HEK293 (cell line): ENCODE results near the gene CARD6.

Experiments
- AEBP2 ChIP-seq: fragments of 450-650 bp; formaldehyde crosslinking; IDR thresholded peaks from 2 replicates; pipeline ENCODE4 v1.5.1; 2016; ENCODE audit warnings: missing biosample characterization, missing genetic modification characterization, borderline replicate concordance
- HOXA7 ChIP-seq: sonication (generic); formaldehyde crosslinking; IDR thresholded peaks from 2 replicates; pipeline ENCODE4 v1.8.1; 2022; ENCODE audit warnings: missing genetic modification reagents, borderline replicate concordance
- KLF7 ChIP-seq: fragments of 450-650 bp; formaldehyde crosslinking; IDR thresholded peaks from 2 replicates; pipeline ENCODE4 v1.5.1; 2016; ENCODE audit warnings: missing biosample characterization, missing genetic modification characterization, borderline replicate concordance
- MYNN ChIP-seq: fragments of 450-650 bp; formaldehyde crosslinking; IDR thresholded peaks from 2 replicates; pipeline ENCODE4 v1.5.1; 2016; ENCODE audit warnings: missing biosample characterization, missing genetic modification characterization, borderline replicate concordance
- OSR2 ChIP-seq: fragments of 450-650 bp; formaldehyde crosslinking; IDR thresholded peaks from 2 replicates; pipeline ENCODE4 v1.5.1; 2016; ENCODE audit warnings: missing biosample characterization, missing genetic modification characterization
- PRDM2 ChIP-seq: fragments of 450-650 bp; formaldehyde crosslinking; IDR thresholded peaks from 2 replicates; pipeline ENCODE4 v1.5.1; 2016; ENCODE audit warnings: missing biosample characterization, missing genetic modification characterization, borderline replicate concordance
- SP7 ChIP-seq: fragments of 450-650 bp; formaldehyde crosslinking; IDR thresholded peaks from 2 replicates; pipeline ENCODE4 v1.5.1; 2016; ENCODE audit warnings: missing biosample characterization, missing genetic modification characterization
- TRIM28 ChIP-seq: IDR thresholded peaks from 2 replicates; pipeline ENCODE4 v1.6.1; 2011; ENCODE audit warnings: low read length, control low read depth, borderline replicate concordance
- TSHZ1 ChIP-seq: fragments of 450-650 bp; formaldehyde crosslinking; IDR thresholded peaks from 2 replicates; pipeline ENCODE4 v1.5.1; 2016; ENCODE audit warnings: missing biosample characterization, missing genetic modification characterization, borderline replicate concordance
- ZBTB17 ChIP-seq: fragments of 450-650 bp; formaldehyde crosslinking; IDR thresholded peaks from 2 replicates; pipeline ENCODE4 v1.5.1; 2016; ENCODE audit warnings: missing biosample characterization, missing genetic modification characterization
- ZFP3 ChIP-seq: fragments of 450-650 bp; formaldehyde crosslinking; IDR thresholded peaks from 2 replicates; pipeline ENCODE4 v1.5.1; 2016; ENCODE audit warnings: low read depth, missing biosample characterization, missing genetic modification characterization
- ZNF121 ChIP-seq: fragments of 450-650 bp; formaldehyde crosslinking; IDR thresholded peaks from 2 replicates; pipeline ENCODE4 v1.5.1; 2016; ENCODE audit warnings: missing biosample characterization, missing genetic modification characterization
- ZNF157 ChIP-seq: fragments of 450-650 bp; formaldehyde crosslinking; IDR thresholded peaks from 2 replicates; pipeline ENCODE4 v1.5.1; 2016; ENCODE audit warnings: missing biosample characterization, missing genetic modification characterization
- ZNF223 ChIP-seq: fragments of 450-650 bp; formaldehyde crosslinking; IDR thresholded peaks from 2 replicates; pipeline ENCODE4 v1.5.1; 2016; ENCODE audit warnings: missing biosample characterization, missing genetic modification characterization
- ZNF248 ChIP-seq: fragments of 450-650 bp; formaldehyde crosslinking; IDR thresholded peaks from 2 replicates; pipeline ENCODE4 v1.5.1; 2017; ENCODE audit warnings: missing biosample characterization, missing genetic modification characterization
- ZNF324 ChIP-seq: fragments of 450-650 bp; formaldehyde crosslinking; IDR thresholded peaks from 2 replicates; pipeline ENCODE4 v1.5.1; 2016; ENCODE audit warnings: missing biosample characterization, missing genetic modification characterization
- ZNF335 ChIP-seq: fragments of 450-650 bp; formaldehyde crosslinking; conservative IDR thresholded peaks from 2 replicates; pipeline ENCODE4 v1.5.1; 2016; ENCODE audit warnings: missing biosample characterization, missing genetic modification characterization
- ZNF404 ChIP-seq: fragments of 450-650 bp; formaldehyde crosslinking; IDR thresholded peaks from 2 replicates; pipeline ENCODE4 v1.5.1; 2017; ENCODE audit warnings: missing biosample characterization, missing genetic modification characterization
- ZNF48 ChIP-seq: fragments of 450-650 bp; formaldehyde crosslinking; IDR thresholded peaks from 2 replicates; pipeline ENCODE4 v1.5.1; 2016; ENCODE audit warnings: missing biosample characterization, missing genetic modification characterization
- ZNF501 ChIP-seq: fragments of 450-650 bp; formaldehyde crosslinking; IDR thresholded peaks from 2 replicates; pipeline ENCODE4 v1.5.1; 2016; ENCODE audit warnings: missing biosample characterization, missing genetic modification characterization
- ZNF549 ChIP-seq: fragments of 450-650 bp; IDR thresholded peaks from 2 replicates; pipeline ENCODE4 v1.5.1; 2018; ENCODE audit warnings: missing biosample characterization, missing genetic modification characterization, mild to moderate bottlenecking, inconsistent platforms, moderate library complexity
- ZNF558 ChIP-seq: fragments of 450-650 bp; formaldehyde crosslinking; IDR thresholded peaks from 2 replicates; pipeline ENCODE4 v1.5.1; 2016; ENCODE audit warnings: missing biosample characterization, missing genetic modification characterization
- ZNF561 ChIP-seq: fragments of 450-650 bp; IDR thresholded peaks from 2 replicates; pipeline ENCODE4 v1.5.1; 2018; ENCODE audit warnings: missing biosample characterization, missing genetic modification characterization, borderline replicate concordance
- ZNF654 ChIP-seq: fragments of 450-650 bp; formaldehyde crosslinking; IDR thresholded peaks from 2 replicates; pipeline ENCODE4 v1.5.1; 2016; ENCODE audit warnings: low read depth, missing biosample characterization, missing genetic modification characterization
- ZNF692 ChIP-seq: fragments of 450-650 bp; formaldehyde crosslinking; IDR thresholded peaks from 2 replicates; pipeline ENCODE4 v1.5.1; 2016; ENCODE audit warnings: missing biosample characterization, missing genetic modification characterization
- ZNF701 ChIP-seq: fragments of 450-650 bp; formaldehyde crosslinking; IDR thresholded peaks from 2 replicates; pipeline ENCODE4 v1.5.1; 2016; ENCODE audit warnings: missing biosample characterization, missing genetic modification characterization
- ZNF837 ChIP-seq: fragments of 450-650 bp; formaldehyde crosslinking; IDR thresholded peaks from 2 replicates; pipeline ENCODE4 v1.5.1; 2016; ENCODE audit warnings: missing biosample characterization, missing genetic modification characterization
- ZSCAN30 ChIP-seq: fragments of 450-650 bp; IDR thresholded peaks from 2 replicates; pipeline ENCODE4 v1.5.1; 2018; ENCODE audit warnings: missing biosample characterization, mild to moderate bottlenecking, missing genetic modification characterization, moderate library complexity

CARD6 gene

GRCh38 chr5:40834849-40835787 lies 6.0 kb upstream of the CARD6 start, which contains the start of gene RPL37 (continued):
- TF ChIP-seq ZNF654 (tag by site-specific recombination) = peak; percentile 17; the same call in 1 of the 2 replicates
- TF ChIP-seq ZNF223 = no peak
- peak; percentile 96 for TF ChIP-seq ZNF692 (tag by site-specific recombination)
- TF ChIP-seq HOXA7 (CRISPR knock-in tag) = no peak
- TF ChIP-seq ZNF561 (tag by site-specific recombination) = peak; percentile 98
- no peak for TF ChIP-seq ZFP3 (tag by site-specific recombination)
- no peak; the same call in 1 of the 2 replicates for TF ChIP-seq ZNF701 (tag by site-specific recombination)
- TF ChIP-seq TRIM28 = peak; percentile 94; the same call in 1 of the 2 replicates
- no peak for TF ChIP-seq ZNF404 (tag by site-specific recombination)
- TF ChIP-seq ZBTB17 (tag by site-specific recombination) = peak; percentile 97
- no peak for TF ChIP-seq ZNF248 (tag by site-specific recombination)
- TF ChIP-seq AEBP2 (tag by site-specific recombination) = peak; percentile 24; the same call in 1 of the 2 replicates
- TF ChIP-seq ZNF157 (tag by site-specific recombination) = no peak
- no peak for TF ChIP-seq ZNF837
- peak; percentile 80; the same call in 1 of the 2 replicates for TF ChIP-seq MYNN (tag by site-specific recombination)
- peak; percentile 96 for TF ChIP-seq ZNF324 (tag by site-specific recombination)
- peak; percentile 98 for TF ChIP-seq SP7 (tag by site-specific recombination)
- peak; percentile 88 for TF ChIP-seq TSHZ1 (tag by site-specific recombination)
- peak; percentile 98 for TF ChIP-seq ZNF335 (tag by site-specific recombination)
- TF ChIP-seq ZSCAN30 (tag by site-specific recombination) = peak; percentile 100
- TF ChIP-seq ZNF48 (tag by site-specific recombination) = no peak
- TF ChIP-seq PRDM2 (tag by site-specific recombination) = no peak; the same call in 1 of the 2 replicates
- peak; percentile 81; the same call in 1 of the 2 replicates for TF ChIP-seq ZNF558
- peak; percentile 70 for TF ChIP-seq OSR2 (tag by site-specific recombination)
- no peak for TF ChIP-seq ZNF549 (tag by site-specific recombination)
- peak; percentile 100 for TF ChIP-seq KLF7
- peak; percentile 100 for TF ChIP-seq ZNF501 (tag by site-specific recombination)
- peak; percentile 94 for TF ChIP-seq ZNF121 (tag by site-specific recombination)
